ENCODE data around the gene FRMPD4. TPM values are rescaled to one million over a fixed set of nuclear protein-coding genes. Genes with fewer than 3 reads are reported as not detected.
"Not testable (repeated sequence)": the region's sequence is repeated elsewhere in the genome, so short reads cannot be mapped to it uniquely, and the experiment has no call there.

Gene FRMPD4
- polyA plus RNA-seq, 1 experiment: 0.82 TPM

GRCh38 chrX:12505127-12505526 lies 366.9 kb downstream of the FRMPD4 start:
- TF ChIP-seq CTCF (IDR thresholded peaks at IDR 0.05; ENCODE audit: insufficient read depth, low read depth, low read length): no peak
- CTCF ChIA-PET: interaction anchor here (0.6 kb wide), 1 partner anchor 66 kb away, joined by 3 read pairs; no protein-coding TSS in a partner anchor
- POLR2A ChIA-PET: no interaction called here
- no peak for DNase-seq (ENCODE audit: low read depth)
- Histone ChIP-seq H3K36me3 (ENCODE audit: control insufficient read depth, insufficient read depth, low read length) (no peaks in the 10 kb centered on the region), H3K27me3 (ENCODE audit: control insufficient read depth, insufficient read depth, low read length) (no peaks in the 10 kb centered on the region), H3K4me3 (ENCODE audit: low read depth, low read length) (no peak overlapping the region)

- H3K36me3 ChIP-seq (ENCODE audit: control insufficient read depth, insufficient read depth, low read length); H3K27me3 ChIP-seq (ENCODE audit: control insufficient read depth, insufficient read depth, low read length); DNase-seq (ENCODE audit: low read depth); CTCF ChIA-PET; POLR2A ChIA-PET; H3K4me3 ChIP-seq (ENCODE audit: low read depth, low read length): not testable (repeated sequence)
These were observed 377.1 kb downstream of the FRMPD4 start for GRCh38 chrX:12515384-12515783.

- Histone ChIP-seq H3K27me3 (ENCODE audit: control insufficient read depth, insufficient read depth, low read length) (no peaks in the 10 kb centered on the region), H3K36me3 (ENCODE audit: control insufficient read depth, insufficient read depth, low read length) (no peaks in the 10 kb centered on the region), H3K4me3 (ENCODE audit: low read depth, low read length) (no peak overlapping the region)
- DNase-seq (ENCODE audit: low read depth): no peak
- CTCF ChIA-PET: interaction anchor here (0.6 kb wide), 1 partner anchor 74 kb away, joined by 3 read pairs; no protein-coding TSS in a partner anchor
- POLR2A ChIA-PET: no interaction called here
- no peak for TF ChIP-seq CTCF (IDR thresholded peaks at IDR 0.05; ENCODE audit: insufficient read depth, low read depth, low read length)
These were observed 388.0 kb downstream of the FRMPD4 start for GRCh38 chrX:12526306-12526705.

GRCh38 chrX:12538096-12538495 lies 399.8 kb downstream of the FRMPD4 start:
- H3K4me3 ChIP-seq (ENCODE audit: low read depth, low read length); H3K27me3 ChIP-seq (ENCODE audit: control insufficient read depth, insufficient read depth, low read length); CTCF ChIA-PET; DNase-seq (ENCODE audit: low read depth); POLR2A ChIA-PET; H3K36me3 ChIP-seq (ENCODE audit: control insufficient read depth, insufficient read depth, low read length): not testable (repeated sequence)

GRCh38 chrX:12542251-12542650 lies 404.0 kb downstream of the FRMPD4 start:
- H3K4me3 ChIP-seq (ENCODE audit: low read depth, low read length); DNase-seq (ENCODE audit: low read depth); POLR2A ChIA-PET; H3K27me3 ChIP-seq (ENCODE audit: control insufficient read depth, insufficient read depth, low read length); H3K36me3 ChIP-seq (ENCODE audit: control insufficient read depth, insufficient read depth, low read length); CTCF ChIA-PET: not testable (repeated sequence)

- POLR2A ChIA-PET: no interaction called here
- no peak for DNase-seq (ENCODE audit: low read depth)
- Histone ChIP-seq H3K36me3 (ENCODE audit: control insufficient read depth, insufficient read depth, low read length) (no peaks in the 10 kb centered on the region), H3K27me3 (ENCODE audit: control insufficient read depth, insufficient read depth, low read length) (no peaks in the 10 kb centered on the region), H3K4me3 (ENCODE audit: low read depth, low read length) (no peak overlapping the region)
- no peak for TF ChIP-seq CTCF (IDR thresholded peaks at IDR 0.05; ENCODE audit: insufficient read depth, low read depth, low read length)
- CTCF ChIA-PET: no interaction called here
These were observed 410.1 kb downstream of the FRMPD4 start for GRCh38 chrX:12548341-12548740.

GRCh38 chrX:12548746-12549145 lies 410.5 kb downstream of the FRMPD4 start:
- CTCF ChIA-PET: no interaction called here
- Histone ChIP-seq H3K4me3 (ENCODE audit: low read depth, low read length) (no peak overlapping the region), H3K27me3 (ENCODE audit: control insufficient read depth, insufficient read depth, low read length) (no peaks in the 10 kb centered on the region), H3K36me3 (ENCODE audit: control insufficient read depth, insufficient read depth, low read length) (no peaks in the 10 kb centered on the region)
- no peak for TF ChIP-seq CTCF (IDR thresholded peaks at IDR 0.05; ENCODE audit: insufficient read depth, low read depth, low read length)
- no peak for DNase-seq (ENCODE audit: low read depth)
- POLR2A ChIA-PET: no interaction called here

Measured in BJ (cell line).